HG03196 (cell line): ENCODE measurements around the gene SEL1L.
"Not testable (repeated sequence)": the region's sequence is repeated elsewhere in the genome, so short reads cannot be mapped to it uniquely, and the experiment has no call there.

Source experiments
- ATAC-seq: cut with Tn5 transposase; IDR thresholded peaks from one replicate; pipeline ENCODE4 v1.9.1; 2021; ENCODE audit not compliant: unreplicated experiment

The SEL1L gene

GRCh38 chr14:81533536-81534343 is at the start of gene SEL1L:
SEL1L (minus strand) TSS chr14:81533853; CDS start chr14:81533744, 109 bp downstream.
- ATAC-seq: peak; percentile 94

GRCh38 chr14:81582420-81582819 is 48.8 kb upstream of the SEL1L start:
- ATAC-seq: no peak

- ATAC-seq: no peak
These were observed 45.5 kb upstream of the SEL1L start for GRCh38 chr14:81579115-81579514.

GRCh38 chr14:81571437-81571836 is 37.8 kb upstream of the SEL1L start:
- ATAC-seq: no peak

- no peak for ATAC-seq
These were observed 33.6 kb upstream of the SEL1L start for GRCh38 chr14:81567302-81567701.

- ATAC-seq: peak; percentile 76
These were observed 32.0 kb upstream of the SEL1L start for GRCh38 chr14:81565441-81566290.

GRCh38 chr14:81562818-81563217 is 29.2 kb upstream of the SEL1L start:
- ATAC-seq: no peak

GRCh38 chr14:81561084-81561775 is 27.6 kb upstream of the SEL1L start:
- no peak for ATAC-seq

GRCh38 chr14:81559385-81559784 is 25.7 kb upstream of the SEL1L start:
- ATAC-seq: no peak

GRCh38 chr14:81557146-81557545 is 23.5 kb upstream of the SEL1L start:
- no peak for ATAC-seq

- no peak for ATAC-seq
These were observed 22.0 kb upstream of the SEL1L start for GRCh38 chr14:81555684-81556083.

- no peak for ATAC-seq
These were observed 21.4 kb upstream of the SEL1L start for GRCh38 chr14:81555051-81555450.

- ATAC-seq: no peak
These were observed 17.8 kb upstream of the SEL1L start for GRCh38 chr14:81551471-81551870.

- ATAC-seq: peak; percentile 97
These were observed 16.5 kb upstream of the SEL1L start for GRCh38 chr14:81550001-81550637.

GRCh38 chr14:81541206-81541605 is 7.6 kb upstream of the SEL1L start:
- not testable (repeated sequence) for ATAC-seq

GRCh38 chr14:81537193-81537592 is 3.5 kb upstream of the SEL1L start:
- ATAC-seq: no peak

- ATAC-seq: no peak
These were observed 2.7 kb upstream of the SEL1L start for GRCh38 chr14:81536241-81536771.

GRCh38 chr14:81535396-81536164 is 1.9 kb upstream of the SEL1L start:
- ATAC-seq: peak; percentile 31

- ATAC-seq: no peak
These were observed 939 bp upstream of the SEL1L start for GRCh38 chr14:81534510-81535074.

GRCh38 chr14:81533212-81533535 is 479 bp downstream of the SEL1L start:
- no peak for ATAC-seq
